ENCODE results near the gene SFTPD. TPM values are rescaled to one million over a fixed set of nuclear protein-coding genes. Genes with fewer than 3 reads are reported as not detected.

Gene SFTPD
- total RNA-seq, 3 donors from 2014 or later, result 2.2 to 2.5 TPM; not detected in 1

DNA sequence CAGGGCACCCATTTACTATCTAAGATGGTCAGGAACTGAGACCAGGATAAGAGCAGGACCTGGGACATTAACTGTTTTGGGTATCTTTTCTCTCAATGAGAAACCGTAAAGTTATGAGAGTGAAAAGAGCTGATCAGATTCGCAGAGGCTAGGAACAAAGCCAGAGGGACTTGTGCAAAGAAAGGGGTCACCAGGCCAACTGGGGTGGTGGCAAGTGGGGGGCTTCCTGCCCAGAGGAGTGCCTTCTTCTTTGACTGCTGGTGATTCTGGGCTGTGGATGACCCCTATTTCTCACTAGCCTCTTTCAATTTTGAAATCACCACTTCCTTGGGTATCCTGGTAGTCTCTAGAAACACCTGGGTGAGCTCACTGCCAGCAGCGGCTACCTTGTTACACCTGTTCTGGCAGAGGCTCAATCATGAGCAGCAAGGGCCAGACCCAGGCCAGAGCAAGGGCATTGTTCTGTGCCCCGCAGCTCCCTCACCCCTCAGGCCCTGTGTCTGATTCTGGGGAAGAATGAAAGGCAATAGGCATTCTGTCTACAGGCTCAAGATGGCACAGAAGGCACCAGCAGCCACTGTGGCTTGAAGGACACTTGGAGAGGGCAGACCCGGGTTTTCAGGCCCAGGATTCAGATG lies 999 bp downstream of the SFTPD start:
- no peaks in the 10 kb centered on the region for H3K4me1 ChIP-seq
- TF ChIP-seq POLR2AphosphoS5 (IDR thresholded peaks at IDR 0.05) (no peak), POLR2A (IDR thresholded peaks at IDR 0.05) (no peak), CTCF (IDR thresholded peaks at IDR 0.05) (no peak)
- H3K27ac ChIP-seq, result no peak overlapping the region
- no peak for DNase-seq (ENCODE audit: low spot score in 2 of 2)
- intact Hi-C loops (cut with DNase I; ENCODE audit: low total_unique reads), result no loop called here
- H3K27me3 ChIP-seq, result no peaks in the 10 kb centered on the region
- no peaks in the 10 kb centered on the region for H3K36me3 ChIP-seq
- H3K9me3 ChIP-seq, result peaks cover 7 to 16% of the 10 kb centered on the region in 2 donors
- no peak overlapping the region for H3K4me3 ChIP-seq

GRCh38 chr10:79947083-79947415 lies 1.9 kb downstream of the SFTPD start:
- Histone ChIP-seq H3K4me3 (no peak overlapping the region), H3K36me3 (no peaks in the 10 kb centered on the region), H3K27me3 (no peaks in the 10 kb centered on the region), H3K27ac (no peak overlapping the region), H3K9me3 (peaks cover 6 to 8% of the 10 kb centered on the region in 2 donors), H3K4me1 (no peaks in the 10 kb centered on the region)
- no peak for DNase-seq (ENCODE audit: low spot score in 2 of 2)
- intact Hi-C loops (cut with DNase I; ENCODE audit: low total_unique reads), result no loop called here
- TF ChIP-seq POLR2A (IDR thresholded peaks at IDR 0.05), result no peak
- TF ChIP-seq CTCF (IDR thresholded peaks at IDR 0.05), result no peak
- TF ChIP-seq POLR2AphosphoS5 (IDR thresholded peaks at IDR 0.05), result no peak

- Histone ChIP-seq H3K27me3 (no peaks in the 10 kb centered on the region), H3K36me3 (no peaks in the 10 kb centered on the region), H3K4me1 (no peaks in the 10 kb centered on the region), H3K4me3 (no peak overlapping the region), H3K27ac (no peak overlapping the region), H3K9me3 (peaks cover 3 to 5% of the 10 kb centered on the region in 2 donors)
- DNase-seq (ENCODE audit: low spot score in 2 of 2), result no peak
- TF ChIP-seq POLR2A (IDR thresholded peaks at IDR 0.05) (no peak), POLR2AphosphoS5 (IDR thresholded peaks at IDR 0.05) (no peak), CTCF (IDR thresholded peaks at IDR 0.05) (no peak)
- intact Hi-C loops (cut with DNase I; ENCODE audit: low total_unique reads), result no loop called here
Observed at GRCh38 chr10:79946271-79947082, 2.4 kb downstream of the SFTPD start.

DNA sequence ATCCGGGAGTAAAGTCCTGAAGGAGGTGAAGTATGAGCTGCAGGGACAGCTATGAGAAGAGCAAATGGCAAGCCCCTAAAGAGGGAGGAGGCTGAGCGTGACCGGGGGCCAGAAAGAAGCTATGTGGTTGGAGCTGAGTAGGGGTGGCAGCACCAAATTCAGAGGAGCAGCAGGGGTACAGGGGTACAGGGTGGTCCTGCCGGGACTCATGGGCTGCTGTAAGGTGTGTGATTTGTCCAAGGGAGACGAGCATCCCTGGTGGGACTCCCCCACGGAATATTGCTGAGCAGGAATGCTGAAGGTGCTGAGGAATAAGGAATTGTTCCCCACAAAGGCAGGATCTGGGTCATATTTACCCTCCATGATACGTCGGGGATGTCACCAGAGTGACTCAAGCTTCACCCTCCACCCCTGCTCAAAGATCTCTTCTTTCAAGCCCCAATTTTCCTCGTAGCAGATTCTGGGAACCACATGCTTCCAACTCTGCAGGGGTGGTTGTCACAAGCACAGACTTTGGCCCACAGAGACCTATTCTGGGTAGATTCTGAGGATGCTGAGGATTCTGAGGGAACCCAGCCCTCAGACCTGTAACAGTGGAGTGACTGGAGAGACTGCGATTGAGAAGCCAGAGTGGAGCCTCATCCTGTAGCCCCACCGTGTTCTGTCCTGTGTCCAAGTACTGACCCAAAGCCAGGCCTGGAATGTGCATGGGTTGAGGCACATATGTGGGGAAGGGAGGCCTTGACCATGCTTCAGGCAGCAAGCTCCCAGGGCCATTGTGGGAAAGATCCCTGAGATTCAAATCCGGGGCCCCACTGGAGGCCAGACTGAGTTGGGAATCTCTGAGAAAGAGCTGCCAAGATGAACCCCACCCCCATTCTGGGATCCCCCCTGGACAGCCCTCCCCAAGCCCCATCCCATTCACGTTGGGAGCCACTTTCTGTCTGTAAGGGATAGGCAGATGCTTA lies 4.2 kb downstream of the SFTPD start:
- H3K27me3 ChIP-seq, result no peaks in the 10 kb centered on the region
- H3K4me3 ChIP-seq, result no peak overlapping the region
- TF ChIP-seq POLR2AphosphoS5 (IDR thresholded peaks at IDR 0.05), result no peak
- no peak for TF ChIP-seq CTCF (IDR thresholded peaks at IDR 0.05)
- no peak for TF ChIP-seq POLR2A (IDR thresholded peaks at IDR 0.05)
- DNase-seq (ENCODE audit: low spot score in 2 of 2), result no peak
- no peak overlapping the region for H3K27ac ChIP-seq
- H3K4me1 ChIP-seq, result no peaks in the 10 kb centered on the region
- H3K9me3 ChIP-seq, result no peaks in the 10 kb centered on the region
- no peaks in the 10 kb centered on the region for H3K36me3 ChIP-seq
- intact Hi-C loops (cut with DNase I; ENCODE audit: low total_unique reads), result no loop called here
